Measurements from ENCODE around the gene FGD4. TPM values are rescaled to one million over a fixed set of nuclear protein-coding genes. Genes with fewer than 3 reads are reported as not detected.

The FGD4 gene
- total RNA-seq, 6 experiments from 2014 or later: 1.9 to 5.6 (median 4.8) TPM

- Mint-ChIP-seq H3K4me1 (ENCODE audit: low read depth) (peaks cover 6% of the 10 kb centered on the region; the same call in 1 of the 2 replicates), H3K27ac (no peak overlapping the region), H3K9me3 (no peaks in the 10 kb centered on the region), H3K27me3 (ENCODE audit: insufficient read depth) (peaks cover 4% of the 10 kb centered on the region), H3K36me3 (ENCODE audit: low read depth) (no peaks in the 10 kb centered on the region), H3K4me3 (no peak overlapping the region)
- no peak for DNase-seq
- no peak for TF ChIP-seq CTCF (IDR thresholded peaks at IDR 0.05)
These were observed 19.7 kb downstream of the FGD4 start for GRCh38 chr12:32418903-32419519.

GRCh38 chr12:32419520-32419960 is 20.2 kb downstream of the FGD4 start:
- no peaks in the 10 kb centered on the region for H3K9me3 Mint-ChIP-seq
- no peak for DNase-seq
- H3K27ac Mint-ChIP-seq: no peak overlapping the region

GRCh38 chr12:32420356-32420755 is 21.0 kb downstream of the FGD4 start:
- H3K27ac Mint-ChIP-seq: no peak overlapping the region
- no peaks in the 10 kb centered on the region for H3K36me3 Mint-ChIP-seq (ENCODE audit: low read depth)
- TF ChIP-seq CTCF (IDR thresholded peaks at IDR 0.05): no peak
- H3K9me3 Mint-ChIP-seq: peaks cover 2% of the 10 kb centered on the region; the same call in 1 of the 2 replicates
- peaks cover 6% of the 10 kb centered on the region; the same call in 1 of the 2 replicates for H3K4me1 Mint-ChIP-seq (ENCODE audit: low read depth)
- no peak for DNase-seq
- H3K27me3 Mint-ChIP-seq (ENCODE audit: insufficient read depth): peaks cover 3% of the 10 kb centered on the region; the same call in 1 of the 2 replicates
- H3K4me3 Mint-ChIP-seq: no peak overlapping the region

More at GRCh38 chr12:32419520-32419960, 20.2 kb downstream of the FGD4 start:
- Mint-ChIP-seq H3K27me3 (ENCODE audit: insufficient read depth) (peaks cover 4% of the 10 kb centered on the region), H3K36me3 (ENCODE audit: low read depth) (no peaks in the 10 kb centered on the region), H3K4me3 (no peak overlapping the region), H3K4me1 (ENCODE audit: low read depth) (peaks cover 6% of the 10 kb centered on the region; the same call in 1 of the 2 replicates)
- no peak for TF ChIP-seq CTCF (IDR thresholded peaks at IDR 0.05)

GRCh38 chr12:32423559-32423958 is 24.2 kb downstream of the FGD4 start:
- Mint-ChIP-seq H3K4me3 (no peak overlapping the region), H3K27ac (no peak overlapping the region), H3K27me3 (ENCODE audit: insufficient read depth) (peaks cover 12% of the 10 kb centered on the region), H3K9me3 (peaks cover 31% of the 10 kb centered on the region), H3K36me3 (ENCODE audit: low read depth) (peaks cover 19% of the 10 kb centered on the region), H3K4me1 (ENCODE audit: low read depth) (peaks cover 6% of the 10 kb centered on the region; the same call in 1 of the 2 replicates)
- no peak for TF ChIP-seq CTCF (IDR thresholded peaks at IDR 0.05)
- no peak for DNase-seq

DNA sequence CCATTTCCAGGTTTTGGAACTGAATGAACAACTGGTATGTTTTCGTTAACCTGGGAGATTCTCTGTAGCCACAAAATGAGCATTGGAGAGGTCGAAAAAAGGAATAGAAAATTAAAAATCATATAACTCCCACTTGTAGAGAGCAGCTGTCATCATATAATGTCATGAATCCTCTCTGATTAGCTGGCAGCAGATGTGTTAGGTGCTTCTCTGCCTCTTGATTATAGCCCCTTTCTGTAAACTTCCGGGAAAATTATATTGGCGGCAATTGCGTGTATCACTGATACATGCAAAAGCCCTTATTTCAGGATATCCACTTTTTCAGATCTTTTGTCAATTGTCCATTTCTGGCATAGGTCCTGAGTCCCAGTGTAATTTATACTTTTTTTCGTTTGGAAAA is 31.7 kb downstream of the FGD4 start:
- Mint-ChIP-seq H3K27me3 (ENCODE audit: insufficient read depth) (peaks cover 25% of the 10 kb centered on the region), H3K4me3 (no peak overlapping the region), H3K36me3 (ENCODE audit: low read depth) (peaks cover 23% of the 10 kb centered on the region), H3K9me3 (peaks cover 30% of the 10 kb centered on the region), H3K27ac (no peak overlapping the region), H3K4me1 (ENCODE audit: low read depth) (peaks cover 5% of the 10 kb centered on the region; the same call in 1 of the 2 replicates)
- DNase-seq: no peak
- TF ChIP-seq CTCF (IDR thresholded peaks at IDR 0.05): no peak
